Fibroblast of pulmonary artery (primary cell): Measurements from ENCODE around the gene SYTL2.

Source experiments
- DNase-seq: peaks from one replicate; pipeline ENCODE4 v3.0.0-alpha.2; 2010; ENCODE audit warnings: low read depth
- H3K4me3 ChIP-seq: replicated peaks from 2 replicates; pipeline ENCODE4 v1.5.1; 2011; ENCODE audit warnings: low read depth, mild to moderate bottlenecking, control low read depth, low read length, moderate library complexity
- TF ChIP-seq, protein P1 (sequence below): IDR thresholded peaks from 2 replicates; pipeline ENCODE4 v1.5.1; 2011; ENCODE audit warnings: mild to moderate bottlenecking, control low read depth, low read length, inconsistent platforms; ENCODE audit errors: missing control alignments

SYTL2 gene

DNA sequence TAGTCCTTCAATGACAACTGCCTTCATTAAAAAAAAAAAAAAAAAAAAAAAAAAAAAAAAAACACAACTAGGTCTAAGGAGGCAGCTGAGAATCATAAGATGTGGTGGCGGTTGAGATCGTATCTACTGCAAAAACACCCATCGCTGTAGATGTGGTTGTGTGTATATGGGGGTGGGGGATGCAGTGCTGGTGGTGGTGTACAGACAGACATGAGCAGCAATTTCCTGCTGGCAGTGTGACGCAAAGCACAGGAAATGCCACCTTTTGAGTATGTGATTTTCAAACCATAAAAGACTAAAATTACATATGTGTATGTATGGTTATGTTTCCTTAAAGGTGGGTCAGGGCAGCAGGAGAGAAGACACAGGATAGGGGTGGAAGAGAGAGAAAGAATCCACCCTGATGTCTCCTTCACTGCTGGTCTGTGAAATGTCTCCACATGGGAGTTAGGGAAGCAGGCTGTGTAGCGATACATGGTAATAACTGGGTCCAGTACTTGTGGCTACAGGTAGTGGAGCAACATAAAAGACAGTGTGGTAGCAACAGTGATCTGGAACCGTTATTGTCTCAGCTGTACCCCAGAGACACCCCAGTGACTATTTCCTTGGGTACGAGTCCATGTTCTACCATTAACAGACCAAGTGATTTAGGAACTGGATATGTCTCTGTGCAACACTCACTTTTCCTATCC is 57.9 kb downstream of the SYTL2 start:
- TF ChIP-seq, protein P1, sequence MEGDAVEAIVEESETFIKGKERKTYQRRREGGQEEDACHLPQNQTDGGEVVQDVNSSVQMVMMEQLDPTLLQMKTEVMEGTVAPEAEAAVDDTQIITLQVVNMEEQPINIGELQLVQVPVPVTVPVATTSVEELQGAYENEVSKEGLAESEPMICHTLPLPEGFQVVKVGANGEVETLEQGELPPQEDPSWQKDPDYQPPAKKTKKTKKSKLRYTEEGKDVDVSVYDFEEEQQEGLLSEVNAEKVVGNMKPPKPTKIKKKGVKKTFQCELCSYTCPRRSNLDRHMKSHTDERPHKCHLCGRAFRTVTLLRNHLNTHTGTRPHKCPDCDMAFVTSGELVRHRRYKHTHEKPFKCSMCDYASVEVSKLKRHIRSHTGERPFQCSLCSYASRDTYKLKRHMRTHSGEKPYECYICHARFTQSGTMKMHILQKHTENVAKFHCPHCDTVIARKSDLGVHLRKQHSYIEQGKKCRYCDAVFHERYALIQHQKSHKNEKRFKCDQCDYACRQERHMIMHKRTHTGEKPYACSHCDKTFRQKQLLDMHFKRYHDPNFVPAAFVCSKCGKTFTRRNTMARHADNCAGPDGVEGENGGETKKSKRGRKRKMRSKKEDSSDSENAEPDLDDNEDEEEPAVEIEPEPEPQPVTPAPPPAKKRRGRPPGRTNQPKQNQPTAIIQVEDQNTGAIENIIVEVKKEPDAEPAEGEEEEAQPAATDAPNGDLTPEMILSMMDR = no peak
- no peak overlapping the region for H3K4me3 ChIP-seq
- no peak for DNase-seq

DNA sequence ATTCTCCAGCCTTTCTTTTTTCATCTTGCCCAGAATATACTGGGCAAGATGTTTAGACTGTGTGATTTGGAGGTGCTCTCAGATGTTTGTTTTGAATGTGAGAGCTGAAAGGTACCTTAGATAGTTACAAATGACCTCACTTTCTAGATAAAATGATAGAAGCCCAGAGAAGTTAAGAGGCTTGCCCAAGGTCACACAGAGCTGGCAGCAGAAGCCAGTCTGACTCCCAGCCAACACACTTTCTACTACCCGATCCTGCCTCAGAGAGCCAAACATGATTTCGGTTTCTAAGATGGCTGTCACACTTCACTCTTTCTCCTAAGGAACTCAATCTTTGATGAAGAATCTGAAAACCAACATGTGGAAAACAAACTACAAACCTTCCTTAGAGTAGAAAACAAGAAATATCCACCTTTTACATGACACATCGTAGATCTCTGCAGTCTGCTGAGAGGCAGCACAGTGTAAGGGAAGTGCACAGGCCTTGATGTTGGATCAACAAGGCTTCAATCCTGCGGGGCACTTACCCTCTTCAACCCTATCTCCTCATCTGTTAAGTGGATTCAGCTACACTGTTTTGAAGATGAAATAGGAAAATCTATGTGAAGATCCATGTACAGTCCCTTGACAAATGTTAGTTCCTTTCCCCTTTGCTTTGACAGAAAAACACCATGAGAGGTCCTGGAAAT is 58.6 kb downstream of the SYTL2 start:
- DNase-seq = no peak
- TF ChIP-seq, protein P1 = no peak
- no peak overlapping the region for H3K4me3 ChIP-seq

DNA sequence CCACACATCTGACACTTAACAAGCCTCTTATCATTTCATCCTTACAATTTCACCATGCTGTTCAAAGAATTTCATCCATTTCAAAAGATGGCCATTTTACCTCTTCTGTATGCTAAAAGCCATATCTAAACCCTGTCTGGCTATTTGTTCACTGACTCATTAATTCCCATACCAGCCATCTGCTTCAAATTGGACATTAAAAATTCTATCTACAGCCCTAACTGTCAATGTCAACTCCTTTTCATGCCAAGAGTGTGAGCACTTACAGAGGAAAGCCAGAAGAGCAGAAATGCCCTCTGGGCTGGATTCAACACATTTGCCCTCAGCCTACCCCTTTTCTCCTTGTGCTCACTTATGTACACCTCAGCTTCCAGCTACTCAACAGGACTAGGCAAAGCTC is 59.2 kb downstream of the SYTL2 start:
- TF ChIP-seq, protein P1 = no peak
- DNase-seq = no peak
- H3K4me3 ChIP-seq = no peak overlapping the region

DNA sequence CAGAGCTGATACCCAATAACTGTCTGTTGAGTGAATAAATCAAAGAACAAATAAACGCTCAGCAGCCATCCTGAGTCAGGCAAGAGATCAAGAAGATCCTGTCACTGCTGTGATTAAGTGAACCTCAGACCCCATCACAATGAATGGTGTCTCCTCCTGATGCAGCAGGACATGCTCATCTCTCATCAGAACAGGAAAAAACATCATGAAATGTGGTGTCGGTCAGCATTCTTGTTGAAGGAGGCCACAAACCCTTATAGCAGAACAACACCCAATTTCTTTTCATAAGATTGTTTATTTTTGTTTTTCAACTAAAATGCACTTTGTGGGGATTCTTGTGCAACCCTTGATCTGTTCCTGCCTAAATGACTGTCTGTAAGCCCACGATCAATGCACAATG is 60.3 kb downstream of the SYTL2 start:
- no peak for DNase-seq
- TF ChIP-seq, protein P1 = no peak
- no peak overlapping the region for H3K4me3 ChIP-seq

DNA sequence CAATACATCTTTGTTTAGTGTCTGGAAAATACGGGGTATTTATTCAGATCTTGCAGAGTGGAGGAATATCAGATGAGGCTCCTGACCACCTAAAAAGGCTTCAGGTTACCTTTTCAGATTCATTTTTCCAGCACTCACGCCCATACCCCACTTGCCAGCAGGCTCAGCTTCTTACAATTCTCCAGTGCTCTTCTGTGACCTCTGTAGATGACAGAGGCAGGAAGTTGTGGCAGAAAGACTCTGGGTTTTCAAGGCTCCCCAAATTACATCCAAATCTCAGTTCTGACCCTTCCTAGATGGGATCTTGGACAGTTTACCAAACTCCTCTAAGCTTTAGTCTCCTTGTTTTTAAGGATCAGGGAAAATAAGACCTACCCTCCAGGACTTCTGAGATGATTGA is 61.1 kb downstream of the SYTL2 start:
- no peak for DNase-seq
- TF ChIP-seq, protein P1 = no peak
- H3K4me3 ChIP-seq = no peak overlapping the region

DNA sequence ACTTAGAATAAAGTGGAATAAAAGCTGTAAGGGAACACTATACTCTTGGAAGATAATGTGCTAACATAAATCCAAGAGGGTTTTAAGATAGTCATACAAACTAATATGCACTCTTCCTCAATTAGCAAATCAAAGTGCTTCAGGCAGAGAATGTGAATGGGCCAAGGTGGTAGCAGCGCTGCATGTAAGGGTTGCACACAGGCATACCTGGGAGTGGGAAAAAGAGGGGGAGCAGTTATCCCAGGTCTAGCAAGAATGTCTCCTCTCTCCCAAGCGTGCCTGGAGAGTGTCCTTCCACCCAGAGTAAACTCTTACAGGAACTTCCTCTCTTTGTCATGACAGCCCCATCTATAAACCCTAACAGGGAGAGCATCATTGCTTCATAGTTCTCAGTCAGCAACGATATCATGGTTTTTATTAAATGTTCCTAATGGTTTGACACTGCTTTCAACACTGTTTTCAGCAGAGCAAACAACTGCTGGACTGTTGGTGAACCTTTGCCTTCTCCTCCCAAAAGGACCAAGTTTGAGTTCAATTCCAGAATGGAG is 61.6 kb downstream of the SYTL2 start:
- no peak overlapping the region for H3K4me3 ChIP-seq
- no peak for DNase-seq
- TF ChIP-seq, protein P1 = no peak

DNA sequence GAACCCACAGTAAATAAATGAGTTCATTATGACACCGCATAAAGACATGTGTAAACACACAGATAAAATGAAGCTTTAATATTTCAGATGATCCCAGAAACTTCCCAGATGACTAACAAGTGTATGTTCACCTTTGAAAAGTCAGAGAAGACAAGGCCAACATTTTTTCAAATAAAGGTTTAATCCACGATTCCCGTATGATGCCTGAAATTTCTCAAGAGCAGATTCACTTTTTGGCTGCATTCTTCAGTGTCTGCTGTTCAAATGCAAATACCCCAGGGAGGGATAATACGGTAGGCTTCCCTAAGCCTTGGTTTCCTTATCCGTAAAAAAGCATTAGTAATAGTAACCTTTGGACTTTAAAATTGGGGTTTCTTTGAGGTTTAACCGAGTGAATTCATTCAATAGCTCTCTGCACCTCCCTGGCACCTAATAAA is 62.5 kb downstream of the SYTL2 start:
- no peak overlapping the region for H3K4me3 ChIP-seq
- DNase-seq = no peak
- TF ChIP-seq, protein P1 = no peak
